ENCODE measurements around the gene AP3S1.
A peak's percentile ranks its signal among the peaks of the same experiment; 100 is the strongest.

The AP3S1 gene

GRCh38 chr5:115940080-115940810, 98.5 kb downstream of the AP3S1 start:
- DNase-seq (ENCODE audit: low spot score): no peak

- no peak for DNase-seq (ENCODE audit: low spot score)
Observed at GRCh38 chr5:115941051-115941675, 99.4 kb downstream of the AP3S1 start.

- DNase-seq (ENCODE audit: low spot score): no peak
Observed at GRCh38 chr5:115944501-115944900, 102.8 kb downstream of the AP3S1 start.

- no peak for DNase-seq (ENCODE audit: low spot score)
Observed at GRCh38 chr5:115946655-115947054, 104.9 kb downstream of the AP3S1 start.

DNA sequence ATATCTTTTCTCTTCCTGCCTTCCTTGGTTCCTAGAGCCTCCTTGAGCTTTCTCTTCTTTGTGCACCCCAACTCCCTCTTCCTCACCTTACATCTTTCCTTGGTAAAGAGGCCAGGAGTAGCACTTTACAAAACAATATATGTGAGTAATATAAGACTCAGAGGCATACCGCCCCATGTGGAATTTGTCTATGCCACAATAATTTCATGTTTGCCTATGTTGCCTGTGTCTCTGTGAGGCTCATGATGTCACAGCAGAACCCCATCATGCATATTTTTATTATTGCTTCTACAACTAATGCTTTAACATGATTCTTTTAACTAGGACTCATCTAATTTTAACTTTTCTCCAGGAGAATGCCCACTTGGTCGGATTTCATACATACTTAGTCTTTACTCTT, 105.5 kb downstream of the AP3S1 start:
- DNase-seq (ENCODE audit: low spot score): no peak

- DNase-seq (ENCODE audit: low spot score): no peak
Observed at GRCh38 chr5:115948091-115948534, 106.4 kb downstream of the AP3S1 start.

- no peak for DNase-seq (ENCODE audit: low spot score)
Observed at GRCh38 chr5:115949096-115949495, 107.4 kb downstream of the AP3S1 start.

DNA sequence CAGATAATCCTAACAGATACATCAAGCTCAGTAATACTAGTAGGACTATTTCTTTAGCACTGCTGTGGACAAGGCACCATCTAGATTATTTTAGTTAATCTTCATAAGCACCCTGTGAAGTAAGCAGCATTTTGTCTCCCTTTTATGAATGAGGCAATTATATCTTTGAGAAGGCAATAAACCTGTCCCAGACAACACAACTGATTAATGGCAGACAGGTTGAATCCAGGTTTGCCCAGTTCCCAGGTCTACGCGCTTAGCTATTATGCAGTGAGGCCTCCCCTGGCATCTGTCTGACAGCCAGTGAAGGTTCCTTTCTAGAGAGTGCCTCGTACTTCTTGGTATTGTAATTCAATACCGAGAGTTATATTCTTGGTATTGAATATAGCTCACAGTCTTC, 110.9 kb downstream of the AP3S1 start:
- no peak for DNase-seq (ENCODE audit: low spot score)

DNA sequence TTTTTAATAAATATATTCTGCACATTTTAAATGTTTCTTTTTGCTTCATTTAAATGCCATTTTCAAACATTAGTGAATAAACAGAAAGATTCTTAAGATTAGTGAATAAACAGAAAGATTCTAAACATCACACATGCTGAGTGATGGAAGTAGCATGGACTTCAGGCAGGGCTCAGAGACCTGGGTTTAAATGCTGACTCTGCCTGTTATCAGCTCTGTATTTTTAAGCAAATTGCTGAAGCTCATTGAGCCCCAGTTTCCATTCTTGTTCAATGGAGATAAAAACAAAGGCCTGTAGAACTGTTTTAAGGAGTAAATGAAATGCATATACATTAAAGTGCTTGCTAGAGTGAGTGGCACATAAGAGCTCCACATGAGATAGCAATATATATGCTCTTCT, 112.4 kb downstream of the AP3S1 start:
- DNase-seq (ENCODE audit: low spot score): no peak

- no peak for DNase-seq (ENCODE audit: low spot score)
Observed at GRCh38 chr5:115956957-115957356, 115.2 kb downstream of the AP3S1 start.

GRCh38 chr5:115961381-115962238, 119.9 kb downstream of the AP3S1 start:
- no peak for DNase-seq (ENCODE audit: low spot score)

- no peak for DNase-seq (ENCODE audit: low spot score)
Observed at GRCh38 chr5:115962239-115962564, 120.5 kb downstream of the AP3S1 start, which contains the start of gene LVRN. LVRN (plus strand) TSS chr5:115962475; CDS start chr5:115962618, 143 bp downstream.

GRCh38 chr5:115962565-115963402, 121.0 kb downstream of the AP3S1 start:
- peak; percentile 23 for DNase-seq (ENCODE audit: low spot score)

DNA sequence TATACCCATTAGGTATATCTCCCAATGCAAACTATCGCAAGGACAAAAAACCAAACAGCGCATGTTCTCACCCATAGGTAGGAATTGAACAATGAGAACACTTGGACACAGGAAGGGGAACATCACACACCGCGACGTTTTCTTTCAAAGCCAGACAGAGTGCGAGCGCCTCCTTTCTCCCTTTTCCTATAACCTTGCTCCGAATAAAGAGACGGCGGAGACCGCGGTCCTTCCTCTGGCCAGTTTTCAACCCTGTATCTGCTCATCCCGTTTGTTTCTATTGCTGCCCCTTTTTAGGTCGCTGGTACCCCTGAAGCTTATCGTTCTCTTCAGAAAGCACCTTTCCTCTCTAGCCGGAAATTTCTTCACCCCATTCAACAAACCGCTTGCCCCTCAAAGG, 121.8 kb downstream of the AP3S1 start:
- DNase-seq (ENCODE audit: low spot score): no peak

Data from HuH-7.5 (cell line).